Activated effector memory CD4-positive, alpha-beta T cell treated with Interleukin-2 at 50 U/mL for 16 hours (primary cell): ENCODE data around the gene SCFD1.

Source experiments
- DNase-seq: peaks from one replicate; pipeline ENCODE4 v3.0.0-alpha.2; 2020

Gene SCFD1

GRCh38 chr14:30759172-30760125, 137.3 kb downstream of the SCFD1 start:
- no peak for DNase-seq

DNA sequence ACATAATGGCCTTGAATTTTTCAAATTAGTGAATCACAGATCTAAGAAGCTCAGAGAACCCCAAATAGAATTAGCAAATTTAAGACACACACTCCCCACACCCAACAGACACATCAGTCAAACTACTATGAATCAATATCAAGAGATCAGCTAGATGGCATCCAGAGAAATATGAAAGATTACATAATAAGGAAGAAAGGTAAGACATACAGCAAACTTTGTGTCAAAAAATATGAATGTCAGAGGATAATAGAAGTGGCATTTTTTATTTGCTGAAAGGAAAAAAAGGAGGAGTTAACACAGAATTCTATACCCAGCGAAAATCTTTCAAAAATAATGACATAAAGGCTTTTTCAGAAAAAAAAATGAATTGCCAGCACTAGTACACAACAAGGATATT, 141.8 kb downstream of the SCFD1 start:
- DNase-seq, result no peak

- no peak for DNase-seq
Observed at GRCh38 chr14:30767624-30768023, 145.5 kb downstream of the SCFD1 start.

GRCh38 chr14:30768791-30769190, 146.7 kb downstream of the SCFD1 start:
- DNase-seq, result no peak

DNA sequence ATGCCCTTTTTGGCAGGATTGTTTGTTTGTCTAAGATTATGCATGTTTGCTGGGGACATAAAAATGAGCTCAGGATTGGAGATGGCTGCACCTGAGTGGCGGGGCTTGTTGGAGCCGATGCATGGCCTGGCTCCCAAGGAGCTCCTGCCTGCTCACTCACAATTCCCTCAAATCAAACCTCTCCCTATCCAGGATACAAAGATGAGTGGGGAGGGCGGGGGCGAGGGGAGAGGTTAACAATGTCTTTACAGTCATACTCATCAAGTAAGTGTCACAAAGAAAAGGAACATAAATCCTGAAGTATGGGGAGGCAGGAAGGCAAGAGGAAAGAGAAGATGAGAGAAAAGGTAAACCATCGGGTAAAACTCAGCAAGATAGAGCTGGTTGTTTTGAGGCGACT, 148.3 kb downstream of the SCFD1 start:
- DNase-seq, result no peak

GRCh38 chr14:30771595-30771994, 149.5 kb downstream of the SCFD1 start:
- no peak for DNase-seq

- DNase-seq, result no peak
Observed at GRCh38 chr14:30779210-30779609, 157.1 kb downstream of the SCFD1 start.
